ENCODE measurements around the gene LEFTY1.
"Not testable (repeated sequence)": the region's sequence is repeated elsewhere in the genome, so short reads cannot be mapped to it uniquely, and the experiment has no call there.

Gene LEFTY1, protein sequence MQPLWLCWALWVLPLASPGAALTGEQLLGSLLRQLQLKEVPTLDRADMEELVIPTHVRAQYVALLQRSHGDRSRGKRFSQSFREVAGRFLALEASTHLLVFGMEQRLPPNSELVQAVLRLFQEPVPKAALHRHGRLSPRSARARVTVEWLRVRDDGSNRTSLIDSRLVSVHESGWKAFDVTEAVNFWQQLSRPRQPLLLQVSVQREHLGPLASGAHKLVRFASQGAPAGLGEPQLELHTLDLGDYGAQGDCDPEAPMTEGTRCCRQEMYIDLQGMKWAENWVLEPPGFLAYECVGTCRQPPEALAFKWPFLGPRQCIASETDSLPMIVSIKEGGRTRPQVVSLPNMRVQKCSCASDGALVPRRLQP

DNA sequence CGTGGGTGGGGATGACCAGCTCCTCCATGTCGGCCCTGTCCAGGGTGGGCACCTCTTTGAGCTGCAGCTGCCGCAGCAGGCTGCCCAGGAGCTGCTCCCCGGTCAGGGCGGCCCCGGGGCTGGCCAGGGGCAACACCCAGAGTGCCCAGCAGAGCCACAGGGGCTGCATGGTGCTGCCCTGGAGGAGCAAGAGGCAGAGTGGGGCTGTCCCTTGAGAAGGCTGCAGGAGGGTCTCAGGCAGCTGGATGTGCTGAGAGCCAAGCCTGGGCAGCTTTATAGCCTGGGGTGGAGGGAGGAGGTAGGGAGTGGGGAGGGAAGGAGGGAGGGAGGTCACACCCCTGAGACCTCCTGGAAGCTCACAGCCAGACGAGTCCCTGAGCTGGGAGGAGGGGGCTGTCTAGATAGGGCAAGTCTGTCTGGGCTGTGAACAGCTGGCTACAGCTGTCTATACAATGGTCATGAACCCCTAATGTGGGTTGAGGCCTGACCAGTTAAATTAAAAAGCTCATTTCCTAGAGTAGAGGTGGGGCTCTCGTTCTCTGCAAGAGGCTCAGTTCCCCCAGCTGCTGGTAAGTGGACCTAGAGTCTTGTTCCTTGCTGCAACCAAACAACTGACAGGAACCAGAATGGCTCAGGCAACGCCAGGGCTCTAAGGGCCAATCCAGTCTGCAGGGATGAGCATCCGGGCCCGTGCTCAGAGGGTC, at the start of gene LEFTY1:
TSS of gene LEFTY1 (minus strand) at position 249 of the 704 bp plus-strand sequence. CDS start at position 169, 80 bp downstream.
- ChIA-PET POLR2A (no interaction called here), CTCF (interaction anchor here (1.8 kb wide), 1 partner anchor 25 kb away, joined by 4 read pairs; no protein-coding TSS in a partner anchor)
- no peak within 1 kb of the TSS for H3K4me3 ChIP-seq (ENCODE audit: low read depth, low read length)
- no peak for DNase-seq (ENCODE audit: low read depth, low spot score)
- TF ChIP-seq, protein P1, sequence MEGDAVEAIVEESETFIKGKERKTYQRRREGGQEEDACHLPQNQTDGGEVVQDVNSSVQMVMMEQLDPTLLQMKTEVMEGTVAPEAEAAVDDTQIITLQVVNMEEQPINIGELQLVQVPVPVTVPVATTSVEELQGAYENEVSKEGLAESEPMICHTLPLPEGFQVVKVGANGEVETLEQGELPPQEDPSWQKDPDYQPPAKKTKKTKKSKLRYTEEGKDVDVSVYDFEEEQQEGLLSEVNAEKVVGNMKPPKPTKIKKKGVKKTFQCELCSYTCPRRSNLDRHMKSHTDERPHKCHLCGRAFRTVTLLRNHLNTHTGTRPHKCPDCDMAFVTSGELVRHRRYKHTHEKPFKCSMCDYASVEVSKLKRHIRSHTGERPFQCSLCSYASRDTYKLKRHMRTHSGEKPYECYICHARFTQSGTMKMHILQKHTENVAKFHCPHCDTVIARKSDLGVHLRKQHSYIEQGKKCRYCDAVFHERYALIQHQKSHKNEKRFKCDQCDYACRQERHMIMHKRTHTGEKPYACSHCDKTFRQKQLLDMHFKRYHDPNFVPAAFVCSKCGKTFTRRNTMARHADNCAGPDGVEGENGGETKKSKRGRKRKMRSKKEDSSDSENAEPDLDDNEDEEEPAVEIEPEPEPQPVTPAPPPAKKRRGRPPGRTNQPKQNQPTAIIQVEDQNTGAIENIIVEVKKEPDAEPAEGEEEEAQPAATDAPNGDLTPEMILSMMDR (IDR thresholded peaks at IDR 0.05; ENCODE audit: insufficient read depth, low read length, missing control alignments): no peak

DNA sequence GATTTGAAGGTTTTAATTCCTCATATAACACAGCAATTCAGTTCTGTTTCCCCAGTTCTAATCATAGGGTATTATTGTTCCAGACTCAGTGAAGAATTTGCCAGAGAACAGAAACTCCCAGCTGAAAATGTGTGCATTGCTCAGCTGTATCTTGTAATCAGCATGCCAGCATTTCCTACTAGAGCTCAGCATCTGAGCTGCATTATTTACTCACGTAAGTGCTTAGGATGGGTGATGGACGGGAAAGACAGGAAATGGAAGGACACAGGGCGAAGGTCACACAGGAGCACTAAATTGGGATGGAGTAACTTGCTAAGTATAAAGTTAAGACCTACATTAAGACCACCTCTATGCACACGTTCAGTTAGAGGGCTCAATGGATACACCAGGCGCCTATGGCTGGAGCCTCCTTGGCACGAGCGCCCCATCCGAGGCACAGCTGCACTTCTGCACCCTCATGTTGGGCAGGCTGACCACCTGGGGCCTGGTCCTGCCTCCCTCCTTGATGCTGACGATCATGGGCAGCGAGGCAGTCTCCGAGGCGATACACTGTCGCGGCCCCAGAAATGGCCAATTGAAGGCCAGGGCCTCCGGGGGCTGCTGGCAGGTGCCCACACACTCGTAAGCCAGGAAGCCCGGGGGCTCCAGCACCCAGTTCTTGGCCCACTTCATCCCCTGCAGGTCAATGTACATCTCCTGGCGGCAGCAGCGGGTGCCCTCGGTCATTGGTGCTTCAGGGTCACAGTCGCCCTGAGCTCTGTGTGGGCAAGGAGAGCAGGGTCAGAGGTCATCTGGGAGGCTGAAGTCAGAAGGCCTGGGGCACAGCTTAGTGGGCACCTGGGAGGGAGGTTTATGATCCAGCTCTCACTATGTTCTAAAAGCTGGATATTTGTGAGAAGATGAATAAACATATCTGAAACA, 48.4 kb upstream of the LEFTY1 start:
- TF ChIP-seq, protein P1 (IDR thresholded peaks at IDR 0.05; ENCODE audit: insufficient read depth, low read length, missing control alignments): no peak
- DNase-seq (ENCODE audit: low read depth, low spot score): no peak
- ChIA-PET CTCF (interaction anchor here (0.6 to 1.3 kb wide), 3 partner anchors 26 to 463 kb away, joined by 3 to 5 read pairs (median 5); no protein-coding TSS in a partner anchor), POLR2A (no interaction called here)
- H3K4me3 ChIP-seq (ENCODE audit: low read depth, low read length): no peak overlapping the region

DNA sequence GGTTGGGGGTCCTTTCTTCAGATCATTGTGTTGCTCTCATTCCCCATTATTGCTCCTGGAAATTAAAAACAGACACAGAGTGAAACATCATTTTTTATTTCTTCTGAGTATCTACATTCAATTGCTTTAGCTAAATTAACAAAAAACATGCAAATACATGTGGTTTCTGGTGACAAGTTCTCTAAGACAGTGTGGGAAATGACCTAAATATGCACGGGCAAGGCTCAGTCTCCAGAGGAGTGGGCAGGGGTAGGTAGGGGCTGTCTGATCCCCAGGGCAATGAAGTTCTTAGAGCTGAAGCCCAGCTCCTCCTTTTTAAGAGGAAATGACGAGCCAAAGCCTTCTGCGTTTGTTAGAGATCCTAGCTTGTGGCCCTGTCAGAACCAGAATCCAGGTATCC, 47.6 kb upstream of the LEFTY1 start:
- no peak overlapping the region for H3K4me3 ChIP-seq (ENCODE audit: low read depth, low read length)
- no peak for DNase-seq (ENCODE audit: low read depth, low spot score)
- TF ChIP-seq, protein P1 (IDR thresholded peaks at IDR 0.05; ENCODE audit: insufficient read depth, low read length, missing control alignments): no peak
- POLR2A ChIA-PET: interaction anchor here (0.9 kb wide), 1 partner anchor 12 kb away, joined by 3 read pairs; the partner anchor contains the start of gene PYCR2
- CTCF ChIA-PET: interaction anchor here (0.6 to 2.1 kb wide), 4 partner anchors 10 to 617 kb away, joined by 3 to 5 read pairs (median 4); no protein-coding TSS in a partner anchor

DNA sequence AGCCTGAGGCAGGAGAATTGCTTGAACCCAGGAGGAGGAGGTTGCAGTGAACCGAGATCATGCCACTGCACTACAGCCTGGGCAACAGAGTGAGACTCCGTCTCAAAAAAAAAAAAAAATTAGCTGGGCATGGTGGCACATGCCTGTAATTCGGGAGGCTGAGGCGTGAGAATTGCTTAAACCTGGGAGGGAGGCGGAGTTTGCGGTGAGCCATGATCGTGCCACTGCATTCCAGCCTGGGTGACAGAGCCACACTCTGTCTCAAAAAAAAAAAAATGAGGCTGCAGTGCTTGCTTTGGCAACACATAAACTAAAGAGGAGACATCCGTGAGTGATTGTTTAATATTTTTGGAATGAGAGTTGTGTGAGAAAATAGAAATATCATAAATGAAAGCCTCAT, 47.1 kb upstream of the LEFTY1 start:
- not testable (repeated sequence) for H3K4me3 ChIP-seq (ENCODE audit: low read depth, low read length); DNase-seq (ENCODE audit: low read depth, low spot score)
- POLR2A ChIA-PET: interaction anchor here (0.9 kb wide), 1 partner anchor 12 kb away, joined by 3 read pairs; the partner anchor contains the start of gene PYCR2

DNA sequence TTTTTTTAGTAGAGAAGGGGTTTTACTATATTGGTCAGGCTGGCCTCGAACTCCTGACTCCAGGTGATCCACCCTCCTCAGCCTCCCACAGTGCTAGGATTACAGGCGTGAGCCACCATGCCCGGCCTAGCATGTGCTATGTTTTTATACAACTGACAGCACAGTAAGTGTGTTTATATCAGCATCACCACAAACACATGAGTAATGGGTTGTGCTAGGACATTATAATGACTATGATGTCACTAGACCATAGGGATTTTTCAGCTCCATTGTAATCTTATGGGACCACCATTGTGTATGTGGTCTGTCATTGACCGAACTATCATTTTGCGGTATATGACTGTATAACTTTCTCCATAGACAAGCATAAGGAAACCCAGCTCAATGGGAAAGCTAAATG, 45.8 kb upstream of the LEFTY1 start:
- POLR2A ChIA-PET: no interaction called here
- H3K4me3 ChIP-seq (ENCODE audit: low read depth, low read length): no peak overlapping the region

More for the DNA sequence above, 47.1 kb upstream of the LEFTY1 start:
- CTCF ChIA-PET: interaction anchor here (0.6 to 2.1 kb wide), 3 partner anchors 10 to 617 kb away, joined by 3 to 4 read pairs (median 3); no protein-coding TSS in a partner anchor

More for the DNA sequence above, 45.8 kb upstream of the LEFTY1 start:
- no peak for DNase-seq (ENCODE audit: low read depth, low spot score)
- CTCF ChIA-PET: interaction anchor here (1.0 to 2.1 kb wide), 2 partner anchors 8 to 23 kb away, joined by 4 to 5 read pairs; no protein-coding TSS in a partner anchor
- TF ChIP-seq, protein P1 (IDR thresholded peaks at IDR 0.05; ENCODE audit: insufficient read depth, low read length, missing control alignments): no peak

All from AG04449 (cell line).